Fibroblast of the aortic adventitia (primary cell): ENCODE measurements around the gene PARP3. TPM values are rescaled to one million over a fixed set of nuclear protein-coding genes. Genes with fewer than 3 reads are reported as not detected.
A peak's percentile ranks its signal among the peaks of the same experiment; 100 is the strongest.

Experiments
- DNase-seq: peaks from one replicate; pipeline ENCODE4 v3.0.0-alpha.2; 2010; ENCODE audit warnings: low read depth
- H3K4me3 ChIP-seq: 2 replicates; pipeline ENCODE4 v1.5.1; 2011; ENCODE audit warnings: low read depth, mild to moderate bottlenecking, control low read depth, low read length, moderate library complexity
- total RNA-seq: library from RNA; depleted of rRNA; stranded (reverse); fragments of >200 nt; gene quantifications from 2 replicates; pipeline ENCODE4 v1.2.3, GENCODE V29; 2012; ENCODE audit warnings: low replicate concordance
- TF ChIP-seq, protein P1 (sequence below): IDR thresholded peaks from 2 replicates; pipeline ENCODE4 v1.5.1; 2011; ENCODE audit warnings: mild to moderate bottlenecking, low read length, control low read depth, inconsistent platforms; ENCODE audit not compliant: insufficient read depth

Gene PARP3
- total RNA-seq, 1 donor: 27.1 TPM

DNA sequence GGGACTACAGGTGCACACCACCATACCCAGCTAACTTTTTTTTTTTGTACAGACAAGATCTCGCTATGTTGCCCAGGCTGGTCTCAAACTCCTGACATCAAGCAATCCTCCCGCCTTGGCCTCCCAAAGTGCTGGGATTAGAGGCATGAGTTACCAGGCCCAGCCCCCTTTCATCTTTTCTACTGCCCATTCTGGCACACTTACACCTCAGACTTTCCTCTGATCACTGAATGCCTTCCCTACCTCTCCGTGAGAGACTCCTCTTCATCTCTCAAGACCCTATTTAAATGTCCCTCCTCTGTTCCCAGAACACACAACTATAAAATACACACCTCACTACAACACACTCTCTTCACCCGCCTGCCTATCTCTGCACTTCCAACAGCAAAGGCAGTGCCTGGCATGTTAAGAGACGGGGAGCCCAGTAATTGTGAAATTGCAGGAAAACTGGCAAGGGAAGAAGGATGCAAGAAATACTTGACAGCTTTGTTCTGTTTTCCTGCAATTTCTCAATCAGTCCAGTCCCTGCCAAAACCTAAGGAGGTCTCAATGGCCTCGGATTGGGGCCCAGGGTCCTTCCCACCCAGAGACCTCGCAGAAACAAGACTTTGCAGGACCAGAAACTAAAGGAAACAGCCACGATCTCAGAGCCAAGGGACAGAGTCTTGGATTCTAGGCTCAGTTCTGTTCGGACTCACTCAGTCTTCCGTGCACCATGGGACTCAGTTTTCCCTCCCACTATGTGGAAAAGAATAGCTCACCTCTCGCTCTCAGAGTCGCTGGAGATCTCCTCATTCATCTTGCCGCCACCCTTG lies 1.3 kb upstream of the PARP3 start:
- peak; percentile 61 for DNase-seq
- H3K4me3 ChIP-seq: peak overlapping the region; percentile 89
- TF ChIP-seq, protein P1, sequence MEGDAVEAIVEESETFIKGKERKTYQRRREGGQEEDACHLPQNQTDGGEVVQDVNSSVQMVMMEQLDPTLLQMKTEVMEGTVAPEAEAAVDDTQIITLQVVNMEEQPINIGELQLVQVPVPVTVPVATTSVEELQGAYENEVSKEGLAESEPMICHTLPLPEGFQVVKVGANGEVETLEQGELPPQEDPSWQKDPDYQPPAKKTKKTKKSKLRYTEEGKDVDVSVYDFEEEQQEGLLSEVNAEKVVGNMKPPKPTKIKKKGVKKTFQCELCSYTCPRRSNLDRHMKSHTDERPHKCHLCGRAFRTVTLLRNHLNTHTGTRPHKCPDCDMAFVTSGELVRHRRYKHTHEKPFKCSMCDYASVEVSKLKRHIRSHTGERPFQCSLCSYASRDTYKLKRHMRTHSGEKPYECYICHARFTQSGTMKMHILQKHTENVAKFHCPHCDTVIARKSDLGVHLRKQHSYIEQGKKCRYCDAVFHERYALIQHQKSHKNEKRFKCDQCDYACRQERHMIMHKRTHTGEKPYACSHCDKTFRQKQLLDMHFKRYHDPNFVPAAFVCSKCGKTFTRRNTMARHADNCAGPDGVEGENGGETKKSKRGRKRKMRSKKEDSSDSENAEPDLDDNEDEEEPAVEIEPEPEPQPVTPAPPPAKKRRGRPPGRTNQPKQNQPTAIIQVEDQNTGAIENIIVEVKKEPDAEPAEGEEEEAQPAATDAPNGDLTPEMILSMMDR: no peak

GRCh38 chr3:51941463-51941797 lies 733 bp upstream of the PARP3 start:
- peak overlapping the region; percentile 89 for H3K4me3 ChIP-seq
- TF ChIP-seq, protein P1: no peak
- DNase-seq: no peak

DNA sequence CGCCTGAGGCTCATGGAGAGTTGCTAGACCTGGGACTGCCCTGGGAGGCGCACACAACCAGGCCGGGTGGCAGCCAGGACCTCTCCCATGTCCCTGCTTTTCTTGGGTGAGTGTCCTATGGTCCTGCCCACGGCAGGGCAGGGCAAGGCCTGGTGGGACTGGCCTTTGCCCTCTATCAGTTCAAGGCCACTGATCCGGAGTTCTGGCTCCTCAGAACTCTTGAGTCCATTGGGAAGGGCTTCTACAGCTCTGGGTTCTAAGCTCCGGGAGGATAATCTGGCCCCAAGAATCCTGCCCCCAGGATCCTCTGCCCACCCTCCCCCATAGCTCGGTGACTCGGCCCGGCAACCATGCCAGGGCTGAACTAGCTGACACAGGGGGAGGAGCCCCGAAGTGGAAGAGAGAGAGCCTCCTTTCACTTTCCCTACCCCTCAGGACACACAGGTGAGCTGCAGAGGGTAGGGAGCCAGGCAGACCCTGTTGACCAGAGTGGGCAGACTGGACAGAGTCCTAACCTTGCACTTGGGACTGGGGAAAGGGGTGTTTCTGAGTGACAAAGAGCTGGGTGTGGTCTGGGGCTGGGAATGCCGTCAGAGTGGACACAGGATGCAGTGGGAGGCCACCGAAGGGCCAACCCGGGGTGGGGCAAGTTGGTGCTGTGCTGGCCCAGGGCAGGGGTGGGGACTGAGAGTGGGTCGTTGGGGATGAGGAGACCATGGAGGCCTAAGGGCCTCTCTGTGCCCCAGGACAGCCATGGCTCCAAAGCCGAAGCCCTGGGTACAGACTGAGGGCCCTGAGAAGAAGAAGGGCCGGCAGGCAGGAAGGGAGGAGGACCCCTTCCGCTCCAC lies 664 bp downstream of the PARP3 start:
- peak overlapping the region; percentile 69 for H3K4me3 ChIP-seq
- TF ChIP-seq, protein P1: no peak
- peak; percentile 59 for DNase-seq

DNA sequence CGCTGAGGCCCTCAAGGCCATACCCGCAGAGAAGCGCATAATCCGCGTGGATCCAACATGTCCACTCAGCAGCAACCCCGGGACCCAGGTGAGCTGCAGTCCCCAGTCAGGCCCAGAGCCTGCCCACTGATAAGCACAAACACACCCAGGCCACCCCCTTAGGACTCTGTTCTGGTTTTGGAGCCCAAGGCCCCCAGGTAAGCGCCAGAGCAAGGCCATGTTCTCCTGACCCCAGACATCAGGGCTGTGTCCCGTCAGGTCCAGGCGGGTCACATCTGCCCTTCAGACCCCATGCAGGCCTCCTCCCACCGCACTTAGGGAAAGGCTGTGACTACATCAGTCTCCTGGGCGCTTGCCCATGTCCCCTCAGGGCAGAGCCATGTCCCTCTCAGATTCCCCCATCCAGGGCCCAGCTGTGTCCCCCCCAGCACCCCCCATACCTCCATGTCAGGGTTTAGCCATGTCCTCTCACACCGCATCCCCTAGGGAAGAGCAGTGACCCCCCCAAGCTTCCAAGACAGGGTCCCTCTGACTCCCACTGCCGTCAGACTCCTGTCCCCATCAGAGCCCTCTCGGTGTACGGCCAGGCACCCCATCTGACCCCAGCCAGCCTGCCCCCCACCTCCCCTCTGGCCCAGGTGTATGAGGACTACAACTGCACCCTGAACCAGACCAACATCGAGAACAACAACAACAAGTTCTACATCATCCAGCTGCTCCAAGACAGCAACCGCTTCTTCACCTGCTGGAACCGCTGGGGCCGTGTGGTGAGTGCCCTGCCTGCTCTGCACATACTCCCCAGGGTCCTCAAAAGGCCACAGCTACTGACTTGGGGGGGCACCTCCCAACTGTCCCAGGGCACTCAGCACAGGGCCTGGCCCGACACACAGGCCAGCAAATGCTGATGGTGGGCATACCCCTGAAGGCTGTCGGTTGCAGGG lies 1.6 kb downstream of the PARP3 start:
- no peak overlapping the region for H3K4me3 ChIP-seq

DNA sequence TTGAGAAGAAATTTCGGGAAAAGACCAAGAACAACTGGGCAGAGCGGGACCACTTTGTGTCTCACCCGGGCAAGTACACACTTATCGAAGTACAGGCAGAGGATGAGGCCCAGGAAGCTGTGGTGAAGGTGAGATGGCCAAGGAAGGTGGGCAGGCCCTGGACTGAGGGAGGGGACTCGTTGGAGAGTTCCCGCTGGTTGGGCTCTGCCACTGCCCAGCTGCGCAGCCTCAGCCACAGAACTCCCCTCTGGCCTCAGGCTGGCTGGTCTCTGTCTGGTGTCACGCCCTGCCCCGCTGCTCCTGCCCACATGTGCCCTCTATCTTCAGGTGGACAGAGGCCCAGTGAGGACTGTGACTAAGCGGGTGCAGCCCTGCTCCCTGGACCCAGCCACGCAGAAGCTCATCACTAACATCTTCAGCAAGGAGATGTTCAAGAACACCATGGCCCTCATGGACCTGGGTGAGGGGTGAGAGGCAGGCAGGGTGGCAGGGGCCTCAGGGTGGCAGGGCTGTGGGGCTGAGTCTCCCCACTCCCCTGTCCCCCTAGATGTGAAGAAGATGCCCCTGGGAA lies 2.4 kb downstream of the PARP3 start:
- DNase-seq: no peak
- no peak overlapping the region for H3K4me3 ChIP-seq
- TF ChIP-seq, protein P1: no peak

More for the DNA sequence above, 1.6 kb downstream of the PARP3 start:
- DNase-seq: no peak
- TF ChIP-seq, protein P1: no peak
